ENCODE measurements around the gene GOLPH3L.
"Not testable (repeated sequence)": the region's sequence is repeated elsewhere in the genome, so short reads cannot be mapped to it uniquely, and the experiment has no call there.

Gene GOLPH3L

GRCh38 chr1:150657064-150657463 lies 39.9 kb downstream of the GOLPH3L start:
- not testable (repeated sequence) for DNase-seq (ENCODE audit: low read depth in 2 of 2)

GRCh38 chr1:150654635-150655034 lies 42.3 kb downstream of the GOLPH3L start:
- not testable (repeated sequence) for DNase-seq (ENCODE audit: low read depth in 2 of 2)

GRCh38 chr1:150650193-150650592 lies 46.8 kb downstream of the GOLPH3L start:
- no peak for DNase-seq (ENCODE audit: low read depth in 2 of 2)

- no peak for DNase-seq (ENCODE audit: low read depth in 2 of 2)
Observed at GRCh38 chr1:150649441-150650075, 47.4 kb downstream of the GOLPH3L start.

GRCh38 chr1:150642296-150642695 lies 54.7 kb downstream of the GOLPH3L start:
- no peak for DNase-seq (ENCODE audit: low read depth in 2 of 2)

- not testable (repeated sequence) for DNase-seq (ENCODE audit: low read depth in 2 of 2)
Observed at GRCh38 chr1:150641126-150641815, 55.7 kb downstream of the GOLPH3L start.

- DNase-seq (ENCODE audit: low read depth in 2 of 2) = not testable (repeated sequence)
Observed at GRCh38 chr1:150638430-150638829, 58.5 kb downstream of the GOLPH3L start.

- DNase-seq (ENCODE audit: low read depth in 2 of 2) = not testable (repeated sequence)
Observed at GRCh38 chr1:150634839-150635622, 61.9 kb downstream of the GOLPH3L start.

GRCh38 chr1:150629115-150629928 lies 67.6 kb downstream of the GOLPH3L start, which contains the start of gene ENSA:
ENSA (minus strand) TSS chr1:150629612; CDS start chr1:150629470, 142 bp downstream.
- peak; percentile 88 to 91 for DNase-seq (ENCODE audit: low read depth in 2 of 2)

GRCh38 chr1:150628766-150629114 lies 68.2 kb downstream of the GOLPH3L start:
- DNase-seq (ENCODE audit: low read depth in 2 of 2) = no peak

GRCh38 chr1:150627826-150628410 lies 69.0 kb downstream of the GOLPH3L start:
- DNase-seq (ENCODE audit: low read depth in 2 of 2) = no peak

- DNase-seq (ENCODE audit: low read depth in 2 of 2) = peak in 1 of 2 experiments; percentile 43
Observed at GRCh38 chr1:150626150-150626549, 70.8 kb downstream of the GOLPH3L start.

GRCh38 chr1:150624546-150624945 lies 72.4 kb downstream of the GOLPH3L start:
- not testable (repeated sequence) for DNase-seq (ENCODE audit: low read depth in 2 of 2)

- DNase-seq (ENCODE audit: low read depth in 2 of 2) = not testable (repeated sequence)
Observed at GRCh38 chr1:150624134-150624533, 72.8 kb downstream of the GOLPH3L start.

GRCh38 chr1:150622303-150622975 lies 74.5 kb downstream of the GOLPH3L start:
- no peak for DNase-seq (ENCODE audit: low read depth in 2 of 2)

GRCh38 chr1:150621497-150622302 lies 75.3 kb downstream of the GOLPH3L start:
- peak in 1 of 2 experiments; percentile 30 for DNase-seq (ENCODE audit: low read depth in 2 of 2)

- DNase-seq (ENCODE audit: low read depth in 2 of 2) = no peak
Observed at GRCh38 chr1:150620919-150621318, 76.0 kb downstream of the GOLPH3L start.

GRCh38 chr1:150619576-150620509 lies 77.1 kb downstream of the GOLPH3L start:
- no peak for DNase-seq (ENCODE audit: low read depth in 2 of 2)
